Kidney (tissue), 14 donors: ENCODE data around the gene PKIG. TPM values are rescaled to one million over a fixed set of nuclear protein-coding genes. Genes with fewer than 3 reads are reported as not detected.

Source experiments
- DNase-seq, 5 donors: peaks; one replicate each; pipeline ENCODE4 v3.0.0-alpha.2; 2013 to 2020
- FAIRE-seq: peaks from 2 replicates; lab custom pipeline; 2012; peaks lifted over from hg19 to GRCh38; lab: Jason Lieb, UNC
- H3K27ac ChIP-seq, 2 donors: one replicate each; pipeline ENCODE4 v1.7.0; 2013; ENCODE audit warnings: low read depth in 2 of 2, low read length in 2 of 2, inconsistent platforms in 1 of 2
- H3K27me3 ChIP-seq: one replicate; pipeline ENCODE4 v1.7.1; 2013; ENCODE audit warnings: low read length, inconsistent platforms; ENCODE audit not compliant: control insufficient read depth, insufficient read depth
- H3K36me3 ChIP-seq, 3 donors: one replicate each; pipeline versions ENCODE4 v1.7.0 to v1.7.1; 2013; ENCODE audit warnings: low read length in 3 of 3, control low read depth in 1 of 3, inconsistent platforms in 1 of 3; ENCODE audit not compliant: insufficient read depth in 3 of 3, control insufficient read depth in 2 of 3
- H3K4me1 ChIP-seq, 3 donors: one replicate each; pipeline versions ENCODE4 v1.7.0 to v1.7.1; 2013; ENCODE audit warnings: low read length in 3 of 3, inconsistent platforms in 1 of 3, low read depth in 1 of 3; ENCODE audit not compliant: control insufficient read depth in 2 of 3, insufficient read depth in 2 of 3
- H3K4me3 ChIP-seq, 3 donors: one replicate each; pipeline versions ENCODE4 v1.7.0 to v1.8.1; 2013; ENCODE audit warnings: low read length in 3 of 3, control low read depth in 1 of 3, inconsistent platforms in 1 of 3
- H3K9ac ChIP-seq, 3 donors: one replicate each; pipeline versions ENCODE4 v1.7.0 to v1.7.1; 2013; ENCODE audit warnings: low read length in 3 of 3, control low read depth in 1 of 3, inconsistent platforms in 1 of 3
- H3K9me3 ChIP-seq, 3 donors: one replicate each; pipeline versions ENCODE4 v1.7.0 to v1.7.1; 2013; ENCODE audit warnings: low read length in 3 of 3, control low read depth in 1 of 3, inconsistent platforms in 1 of 3; ENCODE audit not compliant: control insufficient read depth in 2 of 3, insufficient read depth in 1 of 3
- intact Hi-C: fragments of 100-400 bp; cut with DNase I; formaldehyde crosslinking; loops from one replicate; pipeline ENCODE4 v1.11.1; 2022
- polyA plus RNA-seq: library from polyadenylated mRNA; stranded (reverse); fragments of 350-450 nt; fragmentation: Illumina TruSeq; extraction: RNeasy Lipid Tissue Mini Kit (QIAGEN cat#74804); gene quantifications from one replicate; pipeline ENCODE4 v1.2.3, GENCODE V29; 2014; ENCODE audit warnings: low read depth, low replicate concordance; ENCODE audit not compliant: insufficient read depth
- total RNA-seq: library from RNA; stranded (reverse); fragmentation: NEBNext Ultra II Directional; extraction: Animal tissue kit (Norgen Biotek cat#: 25700); gene quantifications from one replicate; pipeline ENCODE4 v1.2.1, GENCODE V29; 2021
- TF ChIP-seq, protein P1 (sequence below): IDR thresholded peaks from 3 replicates; pipeline ENCODE4 v1.5.1; 2012; ENCODE audit warnings: mild to moderate bottlenecking, moderate library complexity, borderline replicate concordance; ENCODE audit not compliant: insufficient read depth; ENCODE audit errors: extremely low read depth
- donor health status: control.
- donor health status: control.
- donor health status: control.
- donor health status: control.
- donor health status: control.
- donor health status: DM: yes; HTN: yes; CAD: no.
- donor health status: Normal renal cell carcinoma (clear cell type).

Gene PKIG
- total and polyA plus RNA-seq, 2 donors from 2014 or later = 71.1 to 150 TPM

DNA sequence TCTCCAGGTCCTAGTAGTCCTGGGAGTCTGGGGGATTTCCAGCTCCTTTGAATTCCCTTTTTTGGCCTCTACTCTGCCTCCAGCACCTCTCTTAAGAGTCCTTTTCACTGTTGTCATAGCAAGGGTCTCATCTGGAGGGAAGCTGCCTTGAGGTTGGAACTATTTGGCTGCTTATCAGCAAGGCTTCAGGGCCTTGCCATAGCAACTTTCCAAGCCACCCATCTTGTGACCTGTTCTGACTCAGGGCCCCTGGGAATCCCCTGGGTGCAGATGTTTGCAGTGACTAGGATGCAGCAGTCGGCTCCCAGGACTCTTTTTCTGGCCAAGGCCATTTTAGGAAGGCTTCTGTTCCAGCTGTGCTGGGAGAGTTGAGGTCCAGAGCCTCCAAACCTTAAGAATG, 12.4 kb downstream of the PKIG start:
- peaks cover 0 to 17% (median under 1%) of the 10 kb centered on the region in 3 donors for H3K4me1 ChIP-seq
- H3K27me3 ChIP-seq = no peaks in the 10 kb centered on the region
- DNase-seq = no peak
- H3K9me3 ChIP-seq = no peaks in the 10 kb centered on the region
- peaks cover 0 to 13% (median 12%) of the 10 kb centered on the region in 3 donors for H3K36me3 ChIP-seq
- H3K27ac ChIP-seq = no peak overlapping the region
- TF ChIP-seq, protein P1, sequence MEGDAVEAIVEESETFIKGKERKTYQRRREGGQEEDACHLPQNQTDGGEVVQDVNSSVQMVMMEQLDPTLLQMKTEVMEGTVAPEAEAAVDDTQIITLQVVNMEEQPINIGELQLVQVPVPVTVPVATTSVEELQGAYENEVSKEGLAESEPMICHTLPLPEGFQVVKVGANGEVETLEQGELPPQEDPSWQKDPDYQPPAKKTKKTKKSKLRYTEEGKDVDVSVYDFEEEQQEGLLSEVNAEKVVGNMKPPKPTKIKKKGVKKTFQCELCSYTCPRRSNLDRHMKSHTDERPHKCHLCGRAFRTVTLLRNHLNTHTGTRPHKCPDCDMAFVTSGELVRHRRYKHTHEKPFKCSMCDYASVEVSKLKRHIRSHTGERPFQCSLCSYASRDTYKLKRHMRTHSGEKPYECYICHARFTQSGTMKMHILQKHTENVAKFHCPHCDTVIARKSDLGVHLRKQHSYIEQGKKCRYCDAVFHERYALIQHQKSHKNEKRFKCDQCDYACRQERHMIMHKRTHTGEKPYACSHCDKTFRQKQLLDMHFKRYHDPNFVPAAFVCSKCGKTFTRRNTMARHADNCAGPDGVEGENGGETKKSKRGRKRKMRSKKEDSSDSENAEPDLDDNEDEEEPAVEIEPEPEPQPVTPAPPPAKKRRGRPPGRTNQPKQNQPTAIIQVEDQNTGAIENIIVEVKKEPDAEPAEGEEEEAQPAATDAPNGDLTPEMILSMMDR = no peak
- H3K4me3 ChIP-seq = no peak overlapping the region
- H3K9ac ChIP-seq = no peak overlapping the region
- intact Hi-C loops = no loop called here
- FAIRE-seq = no peak

DNA sequence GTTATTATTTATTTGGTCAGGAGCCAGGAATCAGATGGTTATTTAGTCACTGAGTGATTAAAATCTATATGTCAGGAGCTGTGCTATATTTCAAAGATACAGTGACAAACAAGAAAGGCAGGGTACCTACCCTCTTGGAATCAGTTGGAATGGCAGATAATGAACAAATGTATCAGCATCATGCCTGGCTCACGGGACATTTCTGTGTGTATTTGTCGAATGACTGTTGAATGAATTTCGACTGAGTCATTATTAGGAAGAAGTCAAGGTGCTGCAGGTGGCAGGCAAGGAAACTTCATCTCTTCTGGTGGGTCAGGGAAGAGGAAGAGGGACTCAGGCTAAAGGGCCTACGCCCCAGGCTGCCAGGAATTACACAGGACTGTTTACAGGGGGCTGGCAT, 13.6 kb downstream of the PKIG start:
- no peak for DNase-seq
- no peak overlapping the region for H3K27ac ChIP-seq
- TF ChIP-seq, protein P1 = no peak
- no peak for FAIRE-seq
- intact Hi-C loops = no loop called here
- H3K4me1 ChIP-seq = peaks cover 0 to 29% (median 7%) of the 10 kb centered on the region in 3 donors
- H3K27me3 ChIP-seq = no peaks in the 10 kb centered on the region
- H3K36me3 ChIP-seq = peaks cover 0 to 7% (median 6%) of the 10 kb centered on the region in 3 donors
- H3K9ac ChIP-seq = no peak overlapping the region
- no peaks in the 10 kb centered on the region for H3K9me3 ChIP-seq
- no peak overlapping the region for H3K4me3 ChIP-seq

- FAIRE-seq (no peak), DNase-seq (no peak)
- H3K9me3 ChIP-seq = no peaks in the 10 kb centered on the region
- H3K4me1 ChIP-seq = peaks cover 0 to 34% (median 9%) of the 10 kb centered on the region in 3 donors
- TF ChIP-seq, protein P1 = no peak
- no peak overlapping the region for H3K4me3 ChIP-seq
- H3K27ac ChIP-seq = no peak overlapping the region
- intact Hi-C loops = no loop called here
- H3K36me3 ChIP-seq = peaks cover 0 to 7% (median 4%) of the 10 kb centered on the region in 3 donors
- no peak overlapping the region for H3K9ac ChIP-seq
- no peaks in the 10 kb centered on the region for H3K27me3 ChIP-seq
These were observed 14.5 kb downstream of the PKIG start for GRCh38 chr20:44596876-44597275.

- Histone ChIP-seq H3K27me3 (no peaks in the 10 kb centered on the region), H3K4me3 (no peak overlapping the region), H3K9ac (no peak overlapping the region), H3K27ac (peak overlapping the region in 1 of 2 donors; percentile 29), H3K9me3 (no peaks in the 10 kb centered on the region), H3K4me1 (peaks cover 0 to 38% (median 13%) of the 10 kb centered on the region in 3 donors), H3K36me3 (peaks cover 0 to 4% (median 2%) of the 10 kb centered on the region in 3 donors)
- no peak for DNase-seq
- FAIRE-seq = no peak
- intact Hi-C loops = no loop called here
- TF ChIP-seq, protein P1 = no peak
These were observed 15.1 kb downstream of the PKIG start for GRCh38 chr20:44597516-44597915.
